Measurements from ENCODE around the gene VGLL4. TPM values are rescaled to one million over a fixed set of nuclear protein-coding genes. Genes with fewer than 3 reads are reported as not detected.

VGLL4 gene
- polyA plus RNA-seq, 3 donors: 8.5 to 13.2 (median 10.0) TPM

DNA sequence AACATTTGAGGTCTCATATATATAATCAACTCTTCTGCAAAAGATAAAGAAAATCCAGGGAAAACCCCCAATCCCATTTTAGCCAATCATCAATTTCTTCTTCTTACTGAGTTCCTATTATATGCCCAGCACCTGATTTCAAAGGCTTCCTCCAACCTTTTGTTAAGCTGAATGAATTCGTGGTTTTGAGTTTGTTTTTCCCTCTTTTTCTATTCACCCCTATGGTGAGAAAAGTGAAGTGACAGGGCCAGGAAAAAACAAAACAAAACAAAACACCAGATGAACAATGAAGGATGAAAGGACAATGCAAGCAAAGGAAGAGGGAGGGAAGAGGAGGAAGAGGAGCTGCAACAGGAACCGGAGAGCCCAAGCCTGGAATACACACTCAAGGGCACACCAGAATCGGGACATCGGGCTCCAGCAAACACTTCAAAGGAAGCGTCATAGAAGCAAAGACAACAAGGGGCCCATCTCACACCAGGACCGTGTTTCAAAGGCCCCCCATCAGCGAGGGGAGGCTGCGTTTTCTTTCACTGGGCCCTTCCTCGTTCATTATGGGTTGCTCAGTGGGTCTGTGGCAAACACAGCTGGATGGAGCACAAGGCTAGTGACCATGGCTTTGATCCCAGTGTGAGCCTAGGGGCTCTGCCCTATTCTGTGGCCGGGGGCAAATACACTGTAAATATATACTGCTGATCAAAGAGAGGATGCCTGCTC is 50.2 kb downstream of the VGLL4 start:
- WGBS (ENCODE audit: insufficient coverage): 94% methylated on average over 8 of the region's 10 CpGs
- peaks cover 2 to 45% of the 10 kb centered on the region in 2 donors for H3K36me3 ChIP-seq (replicated peaks in 1 of 2; ENCODE audit: control insufficient read depth in 1 of 2, insufficient read depth in 2 of 2, low read length in 2 of 2)
- H3K79me2 ChIP-seq (ENCODE audit: insufficient read depth, low read length): peaks cover 59% of the 10 kb centered on the region
- no peak overlapping the region for H3K4me2 ChIP-seq (replicated peaks; ENCODE audit: extremely low read depth, low read length, poor library complexity, severe bottlenecking)
- H3K27me3 ChIP-seq (ENCODE audit: control insufficient read depth in 2 of 2, insufficient read depth in 2 of 2, low read length in 2 of 2): no peaks in the 10 kb centered on the region
- H3K4me3 ChIP-seq (replicated peaks in 1 of 3; ENCODE audit: low read depth in 2 of 3, low read length in 3 of 3): no peak overlapping the region
- no peak overlapping the region for H3K27ac Mint-ChIP-seq
- peaks cover 0 to 2% of the 10 kb centered on the region in 2 donors for H3K9me3 ChIP-seq (replicated peaks in 1 of 2; ENCODE audit: control insufficient read depth in 1 of 2, insufficient read depth in 1 of 2, low read length in 2 of 2)
- H3K4me1 Mint-ChIP-seq: peaks cover 18% of the 10 kb centered on the region
- TF ChIP-seq, protein P1, sequence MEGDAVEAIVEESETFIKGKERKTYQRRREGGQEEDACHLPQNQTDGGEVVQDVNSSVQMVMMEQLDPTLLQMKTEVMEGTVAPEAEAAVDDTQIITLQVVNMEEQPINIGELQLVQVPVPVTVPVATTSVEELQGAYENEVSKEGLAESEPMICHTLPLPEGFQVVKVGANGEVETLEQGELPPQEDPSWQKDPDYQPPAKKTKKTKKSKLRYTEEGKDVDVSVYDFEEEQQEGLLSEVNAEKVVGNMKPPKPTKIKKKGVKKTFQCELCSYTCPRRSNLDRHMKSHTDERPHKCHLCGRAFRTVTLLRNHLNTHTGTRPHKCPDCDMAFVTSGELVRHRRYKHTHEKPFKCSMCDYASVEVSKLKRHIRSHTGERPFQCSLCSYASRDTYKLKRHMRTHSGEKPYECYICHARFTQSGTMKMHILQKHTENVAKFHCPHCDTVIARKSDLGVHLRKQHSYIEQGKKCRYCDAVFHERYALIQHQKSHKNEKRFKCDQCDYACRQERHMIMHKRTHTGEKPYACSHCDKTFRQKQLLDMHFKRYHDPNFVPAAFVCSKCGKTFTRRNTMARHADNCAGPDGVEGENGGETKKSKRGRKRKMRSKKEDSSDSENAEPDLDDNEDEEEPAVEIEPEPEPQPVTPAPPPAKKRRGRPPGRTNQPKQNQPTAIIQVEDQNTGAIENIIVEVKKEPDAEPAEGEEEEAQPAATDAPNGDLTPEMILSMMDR (IDR thresholded peaks at IDR 0.05): no peak
- no peak overlapping the region for H3K9ac ChIP-seq (ENCODE audit: insufficient read depth, low read length, poor library complexity, severe bottlenecking)
- H3K27ac ChIP-seq (ENCODE audit: low read depth in 1 of 2, low read length in 2 of 2): no peak overlapping the region
- H3K36me3 Mint-ChIP-seq: peaks cover 35 to 43% of the 10 kb centered on the region in 2 donors
- H4K20me1 ChIP-seq (ENCODE audit: insufficient read depth, low read length): peaks cover 62% of the 10 kb centered on the region
- DNase-seq: no peak
- H3K27me3 Mint-ChIP-seq (ENCODE audit: low read depth in 3 of 3): peaks cover 0 to 1% (median 0%) of the 10 kb centered on the region in 3 donors
- H3K4me1 ChIP-seq (ENCODE audit: control insufficient read depth in 1 of 2, insufficient read depth in 2 of 2, low read length in 2 of 2): no peaks in the 10 kb centered on the region
- H3K9me3 Mint-ChIP-seq: peaks cover 2 to 11% (median 7%) of the 10 kb centered on the region in 7 donors
- intact Hi-C loops (cut with micrococcal nuclease): no loop called here
- H2AFZ ChIP-seq (ENCODE audit: insufficient read depth, low read depth, low read length, poor library complexity, severe bottlenecking): no peak overlapping the region
- H3K4me3 Mint-ChIP-seq: no peak overlapping the region

DNA sequence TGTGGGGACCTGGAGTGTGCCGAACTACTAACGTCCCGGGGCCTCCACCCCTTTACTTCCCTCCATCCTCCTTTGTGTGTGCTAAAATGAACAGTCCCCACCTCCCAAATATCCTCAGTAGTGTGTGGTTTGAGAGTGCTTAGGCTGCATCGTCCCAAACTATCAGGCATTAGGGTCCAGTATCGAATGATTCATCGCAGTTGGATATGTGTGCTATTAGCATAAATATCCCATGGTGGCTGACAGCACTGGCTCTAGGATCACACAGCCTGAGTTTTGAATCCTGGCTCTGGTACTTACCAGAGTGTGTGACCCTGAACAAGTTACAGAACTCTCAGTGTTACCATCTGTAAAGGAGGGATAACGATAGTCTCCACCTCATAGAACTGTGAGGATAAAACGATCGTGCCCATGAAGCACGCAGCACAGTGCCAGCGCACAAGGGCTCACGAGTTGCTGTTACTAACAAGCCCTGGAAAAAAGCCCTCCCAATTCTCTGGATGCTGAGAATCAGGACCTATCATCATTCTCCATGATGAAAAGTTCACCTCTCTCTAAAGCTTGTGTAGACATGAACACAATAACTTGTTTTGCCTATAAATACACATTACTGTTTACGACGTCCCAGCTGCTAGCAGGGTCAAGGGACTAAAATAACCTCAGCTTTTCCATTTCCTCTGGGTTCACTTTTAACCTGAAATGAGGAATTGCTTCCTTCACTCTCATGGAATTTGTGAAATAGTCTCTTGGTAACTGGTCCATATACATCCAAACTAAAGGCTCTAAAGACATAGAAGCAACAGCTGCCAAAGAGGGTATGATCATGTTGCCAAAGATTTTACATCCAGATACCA is 51.0 kb downstream of the VGLL4 start:
- Histone ChIP-seq H3K9ac (ENCODE audit: insufficient read depth, low read length, poor library complexity, severe bottlenecking) (no peak overlapping the region), H3K27me3 (ENCODE audit: control insufficient read depth in 2 of 2, insufficient read depth in 2 of 2, low read length in 2 of 2) (no peaks in the 10 kb centered on the region), H3K4me3 (replicated peaks in 1 of 3; ENCODE audit: low read depth in 2 of 3, low read length in 3 of 3) (no peak overlapping the region), H2AFZ (ENCODE audit: insufficient read depth, low read depth, low read length, poor library complexity, severe bottlenecking) (no peak overlapping the region), H3K36me3 (replicated peaks in 1 of 2; ENCODE audit: control insufficient read depth in 1 of 2, insufficient read depth in 2 of 2, low read length in 2 of 2) (peaks cover 6 to 50% of the 10 kb centered on the region in 2 donors), H3K4me2 (replicated peaks; ENCODE audit: extremely low read depth, low read length, poor library complexity, severe bottlenecking) (no peak overlapping the region), H3K79me2 (ENCODE audit: insufficient read depth, low read length) (peaks cover 65% of the 10 kb centered on the region), H4K20me1 (ENCODE audit: insufficient read depth, low read length) (peaks cover 70% of the 10 kb centered on the region), H3K4me1 (ENCODE audit: control insufficient read depth in 1 of 2, insufficient read depth in 2 of 2, low read length in 2 of 2) (no peaks in the 10 kb centered on the region), H3K9me3 (replicated peaks in 1 of 2; ENCODE audit: control insufficient read depth in 1 of 2, insufficient read depth in 1 of 2, low read length in 2 of 2) (no peaks in the 10 kb centered on the region), H3K27ac (ENCODE audit: low read depth in 1 of 2, low read length in 2 of 2) (no peak overlapping the region)
- peaks cover 18% of the 10 kb centered on the region for H3K4me1 Mint-ChIP-seq
- WGBS (ENCODE audit: insufficient coverage): 95% methylated on average over 7 of the region's 14 CpGs
- DNase-seq: no peak
- no peaks in the 10 kb centered on the region for H3K27me3 Mint-ChIP-seq (ENCODE audit: low read depth in 3 of 3)
- peaks cover 36 to 40% of the 10 kb centered on the region in 2 donors for H3K36me3 Mint-ChIP-seq
- intact Hi-C loops (cut with micrococcal nuclease): no loop called here
- H3K4me3 Mint-ChIP-seq: no peak overlapping the region
- TF ChIP-seq, protein P1 (IDR thresholded peaks at IDR 0.05): no peak
- H3K9me3 Mint-ChIP-seq: peaks cover 0 to 5% (median 2%) of the 10 kb centered on the region in 7 donors
- peak overlapping the region in 1 of 7 donors; percentile 44 for H3K27ac Mint-ChIP-seq
